ENCODE results near the gene CSNK2A1. TPM values are rescaled to one million over a fixed set of nuclear protein-coding genes. Genes with fewer than 3 reads are reported as not detected.

CSNK2A1 gene
- total RNA-seq, 1 donor from 2014 or later: 122 TPM

DNA sequence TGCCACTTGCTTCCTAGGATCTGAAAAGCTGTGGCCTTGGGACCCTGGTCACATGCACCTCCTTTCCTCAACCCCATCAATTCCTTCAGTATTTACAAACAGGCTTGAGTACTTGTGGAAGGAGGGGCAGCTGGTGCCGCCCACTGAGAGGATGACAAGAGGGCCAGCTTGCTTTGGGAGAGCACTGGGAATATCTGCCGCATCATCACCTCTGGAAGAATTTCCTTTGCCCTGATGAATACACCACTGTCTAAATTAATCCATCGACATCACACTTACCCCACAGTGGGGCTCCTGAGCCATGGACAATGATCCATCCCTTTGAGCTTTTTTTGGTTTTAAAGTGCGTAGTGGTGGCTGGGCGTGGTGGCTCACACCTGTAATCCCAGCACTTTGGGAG lies 107.1 kb downstream of the CSNK2A1 start:
- Histone ChIP-seq H3K27ac (replicated peaks) (no peak overlapping the region), H3K9me3 (replicated peaks) (no peaks in the 10 kb centered on the region), H3K27me3 (ENCODE audit: low read depth) (no peaks in the 10 kb centered on the region), H3K4me1 (peaks cover 35% of the 10 kb centered on the region), H3K4me3 (no peak overlapping the region), H3K36me3 (peaks cover 81% of the 10 kb centered on the region)
- DNase-seq: no peak
- intact Hi-C loops (cut with micrococcal nuclease): no loop called here
- TF ChIP-seq CTCF (IDR thresholded peaks at IDR 0.05; ENCODE audit: borderline replicate concordance): no peak

- intact Hi-C loops (cut with micrococcal nuclease): no loop called here
- no peak for DNase-seq
- no peaks in the 10 kb centered on the region for H3K9me3 ChIP-seq (replicated peaks)
- H3K4me1 ChIP-seq: peaks cover 35% of the 10 kb centered on the region
- no peak overlapping the region for H3K4me3 ChIP-seq
- H3K36me3 ChIP-seq: peaks cover 76% of the 10 kb centered on the region
- H3K27me3 ChIP-seq (ENCODE audit: low read depth): no peaks in the 10 kb centered on the region
- no peak for TF ChIP-seq CTCF (IDR thresholded peaks at IDR 0.05; ENCODE audit: borderline replicate concordance)
- H3K27ac ChIP-seq (replicated peaks): no peak overlapping the region
Observed at GRCh38 chr20:435558-435957, 108.0 kb downstream of the CSNK2A1 start.

GRCh38 chr20:434661-435419 lies 108.8 kb downstream of the CSNK2A1 start:
- Histone ChIP-seq H3K9me3 (replicated peaks) (no peaks in the 10 kb centered on the region), H3K27me3 (ENCODE audit: low read depth) (no peaks in the 10 kb centered on the region), H3K36me3 (peaks cover 76% of the 10 kb centered on the region), H3K27ac (replicated peaks) (no peak overlapping the region), H3K4me1 (peaks cover 39% of the 10 kb centered on the region), H3K4me3 (no peak overlapping the region)
- no peak for DNase-seq
- intact Hi-C loops (cut with micrococcal nuclease): no loop called here
- TF ChIP-seq CTCF (IDR thresholded peaks at IDR 0.05; ENCODE audit: borderline replicate concordance): no peak

- no peak for TF ChIP-seq CTCF (IDR thresholded peaks at IDR 0.05; ENCODE audit: borderline replicate concordance)
- DNase-seq: no peak
- intact Hi-C loops (cut with micrococcal nuclease): no loop called here
- no peaks in the 10 kb centered on the region for H3K9me3 ChIP-seq (replicated peaks)
- H3K36me3 ChIP-seq: peaks cover 76% of the 10 kb centered on the region
- H3K4me3 ChIP-seq: no peak overlapping the region
- H3K4me1 ChIP-seq: peaks cover 41% of the 10 kb centered on the region
- no peak overlapping the region for H3K27ac ChIP-seq (replicated peaks)
- no peaks in the 10 kb centered on the region for H3K27me3 ChIP-seq (ENCODE audit: low read depth)
Observed at GRCh38 chr20:434221-434620, 109.4 kb downstream of the CSNK2A1 start.

DNA sequence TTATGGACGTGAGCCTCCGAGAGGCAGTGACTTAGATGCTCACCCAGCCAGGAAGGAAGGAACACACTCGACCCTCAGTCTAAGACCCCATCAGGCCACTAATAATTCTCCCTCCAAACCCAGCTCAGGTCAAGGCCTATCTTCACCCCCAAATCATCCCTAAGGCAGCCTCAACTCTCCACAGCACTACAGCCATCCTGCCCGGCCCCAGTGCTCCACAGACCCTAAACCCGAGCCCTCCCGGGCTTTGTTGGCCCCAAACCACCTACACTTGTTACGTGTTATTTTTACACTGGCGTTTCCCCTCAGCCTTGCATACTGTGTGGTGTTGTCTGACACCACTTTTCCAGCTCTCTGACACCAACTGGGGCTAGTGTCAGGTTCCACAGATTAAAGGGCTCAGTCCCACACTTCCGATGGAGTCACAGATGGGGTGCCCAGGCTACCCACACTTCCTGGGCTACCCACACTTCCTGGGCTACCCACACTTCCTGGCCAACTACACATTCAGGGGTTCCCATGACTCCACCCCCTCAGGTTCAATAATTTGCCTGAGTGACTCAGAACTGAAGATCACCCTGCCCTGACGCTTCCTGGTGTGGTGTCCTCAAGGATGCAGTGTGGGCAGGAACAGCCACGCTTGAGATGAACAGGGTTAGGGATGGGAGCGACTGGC lies 110.2 kb downstream of the CSNK2A1 start:
- intact Hi-C loops (cut with micrococcal nuclease): no loop called here
- peaks cover 34% of the 10 kb centered on the region for H3K4me1 ChIP-seq
- DNase-seq: no peak
- H3K27ac ChIP-seq (replicated peaks): peak overlapping the region; percentile 31
- H3K27me3 ChIP-seq (ENCODE audit: low read depth): no peaks in the 10 kb centered on the region
- H3K36me3 ChIP-seq: peaks cover 76% of the 10 kb centered on the region
- no peak for TF ChIP-seq CTCF (IDR thresholded peaks at IDR 0.05; ENCODE audit: borderline replicate concordance)
- no peak overlapping the region for H3K4me3 ChIP-seq
- no peaks in the 10 kb centered on the region for H3K9me3 ChIP-seq (replicated peaks)
